Uterus (tissue), 2 donors: ENCODE measurements around the gene RMC1.

Experiments used
- CTCF ChIP-seq, 4 experiments: fragments of 200-600 bp in 2 of 4; fragments of 450-650 bp in 2 of 4; sonication (generic) in 2 of 4; IDR thresholded peaks; one replicate each; pipeline ENCODE4 v1.5.1; 2016 to 2019; ENCODE audit warnings: antibody characterized with exemption in 4 of 4, mild to moderate bottlenecking in 2 of 4, moderate library complexity in 1 of 4
- POLR2A ChIP-seq, 2 donors: fragments of 450-650 bp; IDR thresholded peaks; one replicate each; pipeline ENCODE4 v1.6.1; 2016; ENCODE audit warnings: antibody characterized with exemption in 2 of 2, mild to moderate bottlenecking in 1 of 2, moderate library complexity in 1 of 2

GRCh38 chr18:23515911-23516546 is 12.7 kb downstream of the RMC1 start:
- TF ChIP-seq POLR2A (IDR thresholded peaks at IDR 0.05) = no peak
- peak; percentile 75 to 82 (median 78) for TF ChIP-seq CTCF (IDR thresholded peaks at IDR 0.05)
